ENCODE data around the gene SMYD3.

- TF ChIP-seq REST (IDR thresholded peaks at IDR 0.05; ENCODE audit: borderline replicate concordance) (no peak), CTCF (IDR thresholded peaks at IDR 0.05; ENCODE audit: poor library complexity, severe bottlenecking) (no peak), EZH2 (IDR thresholded peaks at IDR 0.05; ENCODE audit: borderline replicate concordance, insufficient read depth, low read length, poor library complexity, severe bottlenecking) (no peak)
These were observed 675.6 kb downstream of the SMYD3 start for GRCh38 chr1:245831518-245831917.

All from neural cell (in vitro differentiated cells).